Activated CD4-positive, alpha-beta T cell treated with anti-CD3 and anti-CD28 coated beads, Interleukin-2, amount 10 ng/mL, durations not matched to agents 24 days and 14 days (primary cell): ENCODE data around the gene SNRPB2. TPM values are rescaled to one million over a fixed set of nuclear protein-coding genes. Genes with fewer than 3 reads are reported as not detected.
A peak's percentile ranks its signal among the peaks of the same experiment; 100 is the strongest.

Experiments used
- DNase-seq: peaks from one replicate; pipeline ENCODE4 v3.0.0; 2022
- H3K27ac Mint-ChIP-seq: one replicate; pipeline ENCODE4 v1.8.0; 2022; ENCODE audit warnings: mild to moderate bottlenecking, mixed read lengths
- H3K27me3 Mint-ChIP-seq: one replicate; pipeline ENCODE4 v1.8.0; 2022; ENCODE audit warnings: mixed read lengths
- H3K36me3 Mint-ChIP-seq: one replicate; pipeline ENCODE4 v1.8.0; 2022; ENCODE audit warnings: low read depth, mild to moderate bottlenecking, mixed read lengths
- H3K4me1 Mint-ChIP-seq: one replicate; pipeline ENCODE4 v1.8.0; 2021; ENCODE audit warnings: mixed read lengths
- H3K4me3 Mint-ChIP-seq: one replicate; pipeline ENCODE4 v1.8.0; 2022; ENCODE audit warnings: mild to moderate bottlenecking, moderate library complexity, mixed read lengths
- H3K9me3 Mint-ChIP-seq: one replicate; pipeline ENCODE4 v1.8.0; 2021; ENCODE audit warnings: mixed read lengths
- intact Hi-C: fragments of 100-400 bp; cut with micrococcal nuclease; formaldehyde crosslinking; loops from one replicate; pipeline ENCODE4 v1.15.1; 2023
- total RNA-seq: library from RNA; stranded (reverse); gene quantifications from 2 replicates; pipeline ENCODE4 v1.2.3, GENCODE V29; 2022

The SNRPB2 gene
- total RNA-seq: 132 and 134 TPM in 2 replicates

- Mint-ChIP-seq H3K36me3 (peaks cover 42% of the 10 kb centered on the region), H3K4me1 (peaks cover 49% of the 10 kb centered on the region)
- intact Hi-C loops: loop anchor here (1.0 to 10.0 kb wide), 5 partner anchors 155 to 1559 kb away; partner anchors contain the start of genes KAT14, PET117, RRBP1 and ZNF133
These were observed at the start of gene SNRPB2 for GRCh38 chr20:16729565-16730460. TSS of gene SNRPB2 (plus strand) at chr20:16730026. CDS start at chr20:16731703, 1,677 bp downstream.

GRCh38 chr20:16684416-16684815 is 45.4 kb upstream of the SNRPB2 start:
- intact Hi-C loops: no loop called here
- H3K36me3 Mint-ChIP-seq: no peaks in the 10 kb centered on the region
- H3K27me3 Mint-ChIP-seq: peaks cover 4% of the 10 kb centered on the region
- no peaks in the 10 kb centered on the region for H3K4me1 Mint-ChIP-seq
- H3K27ac Mint-ChIP-seq: no peak overlapping the region
- no peak for DNase-seq
- H3K9me3 Mint-ChIP-seq: no peaks in the 10 kb centered on the region
- no peak overlapping the region for H3K4me3 Mint-ChIP-seq

More at GRCh38 chr20:16729565-16730460, at the start of gene SNRPB2:
- Mint-ChIP-seq H3K4me3 (peak within 1 kb of the TSS; percentile 100), H3K27ac (peak within 1 kb of the TSS; percentile 100), H3K9me3 (peaks cover 14% of the 10 kb centered on the region), H3K27me3 (peaks cover 16% of the 10 kb centered on the region)
- DNase-seq: peak; percentile 97

GRCh38 chr20:16689906-16690305 is 39.9 kb upstream of the SNRPB2 start:
- no peaks in the 10 kb centered on the region for H3K9me3 Mint-ChIP-seq
- no peak overlapping the region for H3K4me3 Mint-ChIP-seq
- H3K27me3 Mint-ChIP-seq: peaks cover 10% of the 10 kb centered on the region
- no peaks in the 10 kb centered on the region for H3K36me3 Mint-ChIP-seq
- intact Hi-C loops: no loop called here
- no peak for DNase-seq
- no peak overlapping the region for H3K27ac Mint-ChIP-seq
- H3K4me1 Mint-ChIP-seq: no peaks in the 10 kb centered on the region

- no peak overlapping the region for H3K27ac Mint-ChIP-seq
- H3K4me3 Mint-ChIP-seq: no peak overlapping the region
- H3K27me3 Mint-ChIP-seq: peaks cover 16% of the 10 kb centered on the region
- intact Hi-C loops: no loop called here
- no peak for DNase-seq
- no peaks in the 10 kb centered on the region for H3K9me3 Mint-ChIP-seq
- H3K36me3 Mint-ChIP-seq: no peaks in the 10 kb centered on the region
- H3K4me1 Mint-ChIP-seq: no peaks in the 10 kb centered on the region
These were observed 38.4 kb upstream of the SNRPB2 start for GRCh38 chr20:16691381-16691780.

- Mint-ChIP-seq H3K4me1 (no peaks in the 10 kb centered on the region), H3K27ac (no peak overlapping the region), H3K4me3 (no peak overlapping the region), H3K36me3 (no peaks in the 10 kb centered on the region), H3K27me3 (peaks cover 16% of the 10 kb centered on the region), H3K9me3 (no peaks in the 10 kb centered on the region)
- intact Hi-C loops: no loop called here
- no peak for DNase-seq
These were observed 37.8 kb upstream of the SNRPB2 start for GRCh38 chr20:16692009-16692408.

GRCh38 chr20:16692442-16692841 is 37.4 kb upstream of the SNRPB2 start:
- Mint-ChIP-seq H3K27me3 (peaks cover 16% of the 10 kb centered on the region), H3K4me3 (no peak overlapping the region), H3K36me3 (no peaks in the 10 kb centered on the region), H3K9me3 (no peaks in the 10 kb centered on the region), H3K27ac (no peak overlapping the region), H3K4me1 (no peaks in the 10 kb centered on the region)
- no peak for DNase-seq
- intact Hi-C loops: no loop called here

- intact Hi-C loops: no loop called here
- no peak overlapping the region for H3K4me3 Mint-ChIP-seq
- peaks cover 15% of the 10 kb centered on the region for H3K27me3 Mint-ChIP-seq
- H3K9me3 Mint-ChIP-seq: no peaks in the 10 kb centered on the region
- no peaks in the 10 kb centered on the region for H3K4me1 Mint-ChIP-seq
- DNase-seq: no peak
- H3K36me3 Mint-ChIP-seq: no peaks in the 10 kb centered on the region
- H3K27ac Mint-ChIP-seq: no peak overlapping the region
These were observed 36.5 kb upstream of the SNRPB2 start for GRCh38 chr20:16693278-16693677.

- H3K27ac Mint-ChIP-seq: no peak overlapping the region
- DNase-seq: no peak
- intact Hi-C loops: no loop called here
- no peaks in the 10 kb centered on the region for H3K4me1 Mint-ChIP-seq
- H3K36me3 Mint-ChIP-seq: no peaks in the 10 kb centered on the region
- no peaks in the 10 kb centered on the region for H3K9me3 Mint-ChIP-seq
- no peak overlapping the region for H3K4me3 Mint-ChIP-seq
- H3K27me3 Mint-ChIP-seq: peaks cover 15% of the 10 kb centered on the region
These were observed 35.7 kb upstream of the SNRPB2 start for GRCh38 chr20:16694161-16694560.

- Mint-ChIP-seq H3K4me3 (no peak overlapping the region), H3K36me3 (no peaks in the 10 kb centered on the region), H3K4me1 (no peaks in the 10 kb centered on the region), H3K27ac (no peak overlapping the region), H3K9me3 (no peaks in the 10 kb centered on the region), H3K27me3 (peaks cover 16% of the 10 kb centered on the region)
- no peak for DNase-seq
- intact Hi-C loops: no loop called here
These were observed 34.2 kb upstream of the SNRPB2 start for GRCh38 chr20:16695628-16696027.

- no peaks in the 10 kb centered on the region for H3K36me3 Mint-ChIP-seq
- H3K9me3 Mint-ChIP-seq: no peaks in the 10 kb centered on the region
- intact Hi-C loops: no loop called here
- peaks cover 16% of the 10 kb centered on the region for H3K27me3 Mint-ChIP-seq
- no peak overlapping the region for H3K27ac Mint-ChIP-seq
- H3K4me3 Mint-ChIP-seq: no peak overlapping the region
- no peak for DNase-seq
- no peaks in the 10 kb centered on the region for H3K4me1 Mint-ChIP-seq
These were observed 30.5 kb upstream of the SNRPB2 start for GRCh38 chr20:16699293-16699692.

GRCh38 chr20:16701296-16701695 is 28.5 kb upstream of the SNRPB2 start:
- Mint-ChIP-seq H3K4me3 (no peak overlapping the region), H3K9me3 (peaks cover 7% of the 10 kb centered on the region), H3K27me3 (peaks cover 10% of the 10 kb centered on the region), H3K36me3 (peaks cover 2% of the 10 kb centered on the region), H3K27ac (no peak overlapping the region), H3K4me1 (no peaks in the 10 kb centered on the region)
- peak; percentile 80 for DNase-seq
- intact Hi-C loops: loop anchor here (1.0 kb wide), 1 partner anchor 60 kb away; no protein-coding TSS in a partner anchor

GRCh38 chr20:16703570-16703969 is 26.3 kb upstream of the SNRPB2 start:
- peaks cover 14% of the 10 kb centered on the region for H3K27me3 Mint-ChIP-seq
- H3K27ac Mint-ChIP-seq: no peak overlapping the region
- intact Hi-C loops: no loop called here
- peaks cover 14% of the 10 kb centered on the region for H3K9me3 Mint-ChIP-seq
- peaks cover 3% of the 10 kb centered on the region for H3K36me3 Mint-ChIP-seq
- no peak for DNase-seq
- peaks cover 10% of the 10 kb centered on the region for H3K4me1 Mint-ChIP-seq
- H3K4me3 Mint-ChIP-seq: no peak overlapping the region

- Mint-ChIP-seq H3K27me3 (peaks cover 16% of the 10 kb centered on the region), H3K9me3 (peaks cover 14% of the 10 kb centered on the region), H3K27ac (no peak overlapping the region), H3K36me3 (peaks cover 3% of the 10 kb centered on the region), H3K4me3 (no peak overlapping the region), H3K4me1 (peaks cover 25% of the 10 kb centered on the region)
- DNase-seq: no peak
- intact Hi-C loops: no loop called here
These were observed 22.2 kb upstream of the SNRPB2 start for GRCh38 chr20:16707674-16708073.

- H3K27me3 Mint-ChIP-seq: peaks cover 18% of the 10 kb centered on the region
- peaks cover 3% of the 10 kb centered on the region for H3K36me3 Mint-ChIP-seq
- no peak for DNase-seq
- intact Hi-C loops: no loop called here
- H3K4me3 Mint-ChIP-seq: peak overlapping the region; percentile 42
- H3K9me3 Mint-ChIP-seq: peaks cover 14% of the 10 kb centered on the region
- H3K27ac Mint-ChIP-seq: no peak overlapping the region
- H3K4me1 Mint-ChIP-seq: peaks cover 25% of the 10 kb centered on the region
These were observed 21.2 kb upstream of the SNRPB2 start for GRCh38 chr20:16708602-16709001.
